Stimulated activated CD8-positive, alpha-beta memory T cell treated with anti-CD3 and anti-CD28 coated beads, Interleukin-4, amount 100 ng/mL, for 24 hours (primary cell): ENCODE results near the gene ITPRIPL2.

Experiments
- DNase-seq: peaks from one replicate; pipeline ENCODE4 v3.0.0-alpha.2; 2020; ENCODE audit warnings: low read depth

The ITPRIPL2 gene

GRCh38 chr16:19113577-19114358 lies at the start of gene ITPRIPL2:
TSS of gene ITPRIPL2 (plus strand) at chr16:19113964. CDS start at chr16:19114462, 498 bp downstream.
- DNase-seq, result no peak

- DNase-seq, result no peak
These were observed 46.8 kb upstream of the ITPRIPL2 start for GRCh38 chr16:19066988-19067348.

- DNase-seq, result peak; percentile 96
These were observed 46.2 kb upstream of the ITPRIPL2 start, which contains the start of gene COQ7 for GRCh38 chr16:19067349-19068236. TSS of gene COQ7 (plus strand) at chr16:19067614. CDS start at chr16:19067665, 51 bp downstream.

- DNase-seq, result no peak
These were observed 45.4 kb upstream of the ITPRIPL2 start for GRCh38 chr16:19068237-19068815.

GRCh38 chr16:19071811-19072777 lies 41.7 kb upstream of the ITPRIPL2 start:
- DNase-seq, result peak; percentile 26

- DNase-seq, result no peak
These were observed 40.4 kb upstream of the ITPRIPL2 start for GRCh38 chr16:19073344-19073743.

GRCh38 chr16:19073863-19074262 lies 39.9 kb upstream of the ITPRIPL2 start:
- DNase-seq, result no peak

GRCh38 chr16:19075511-19075910 lies 38.3 kb upstream of the ITPRIPL2 start:
- no peak for DNase-seq

- DNase-seq, result no peak
These were observed 35.9 kb upstream of the ITPRIPL2 start for GRCh38 chr16:19077879-19078278.

GRCh38 chr16:19083670-19084069 lies 30.1 kb upstream of the ITPRIPL2 start:
- no peak for DNase-seq

- no peak for DNase-seq
These were observed 29.6 kb upstream of the ITPRIPL2 start for GRCh38 chr16:19084139-19084538.

GRCh38 chr16:19084879-19085278 lies 28.9 kb upstream of the ITPRIPL2 start:
- no peak for DNase-seq

- DNase-seq, result no peak
These were observed 28.0 kb upstream of the ITPRIPL2 start for GRCh38 chr16:19085679-19086200.

GRCh38 chr16:19086322-19087199 lies 27.2 kb upstream of the ITPRIPL2 start:
- DNase-seq, result peak; percentile 72

- no peak for DNase-seq
These were observed 25.3 kb upstream of the ITPRIPL2 start for GRCh38 chr16:19088341-19088916.

- DNase-seq, result no peak
These were observed 24.3 kb upstream of the ITPRIPL2 start for GRCh38 chr16:19089410-19089955.

- no peak for DNase-seq
These were observed 22.8 kb upstream of the ITPRIPL2 start for GRCh38 chr16:19090916-19091315.

- DNase-seq, result no peak
These were observed 20.9 kb upstream of the ITPRIPL2 start for GRCh38 chr16:19092653-19093410.
